ENCODE results near the gene JOSD1. TPM values are rescaled to one million over a fixed set of nuclear protein-coding genes. Genes with fewer than 3 reads are reported as not detected.

The JOSD1 gene
- total and polyA plus RNA-seq, 7 experiments from 2014 or later: 7.4 to 175 (median 65.7) TPM

- intact Hi-C loops (cut with micrococcal nuclease): no loop called here
- no peaks in the 10 kb centered on the region for H3K9me3 ChIP-seq (ENCODE audit: control insufficient read depth in 2 of 3, low read length in 3 of 3)
- peaks cover 0 to 56% (median 30%) of the 10 kb centered on the region in 5 donors for H3K36me3 Mint-ChIP-seq
- H3K4me1 ChIP-seq (ENCODE audit: control insufficient read depth in 2 of 2, insufficient read depth in 2 of 2, low read length in 2 of 2): peaks cover 29 to 44% of the 10 kb centered on the region in 2 donors
- peak overlapping the region; percentile 58 for H3K27ac ChIP-seq (ENCODE audit: low read depth, low read length)
- peaks cover 74 to 100% (median 83%) of the 10 kb centered on the region in 3 experiments for H3K36me3 ChIP-seq (ENCODE audit: control insufficient read depth in 2 of 3, insufficient read depth in 3 of 3, low read length in 3 of 3)
- DNase-seq (no peak), ATAC-seq (no peak)
- H3K4me3 Mint-ChIP-seq: peak overlapping the region in 2 of 10 donors; percentile 17 to 26
- H3K27me3 ChIP-seq (ENCODE audit: control insufficient read depth in 2 of 2, insufficient read depth in 2 of 2, low read length in 2 of 2): no peaks in the 10 kb centered on the region
- POLR2A ChIA-PET: interaction anchor here (1.1 to 33.7 kb wide), 5 partner anchors 0 to 33 kb away, joined by 3 to 1007 read pairs (median 4); partner anchors contain the start of gene SUN2
- no peaks in the 10 kb centered on the region for H3K9me3 Mint-ChIP-seq
- CTCF ChIA-PET: no interaction called here
- H3K27me3 Mint-ChIP-seq: no peaks in the 10 kb centered on the region
- H3K27ac Mint-ChIP-seq: peak overlapping the region in 7 of 9 donors; percentile 41 to 86 (median 68)
- H3K4me3 ChIP-seq (ENCODE audit: low read length): no peak overlapping the region
- peaks cover 25 to 66% (median 39%) of the 10 kb centered on the region in 7 donors for H3K4me1 Mint-ChIP-seq
These were observed 38.7 kb upstream of the JOSD1 start for GRCh38 chr22:38739300-38740055.

DNA sequence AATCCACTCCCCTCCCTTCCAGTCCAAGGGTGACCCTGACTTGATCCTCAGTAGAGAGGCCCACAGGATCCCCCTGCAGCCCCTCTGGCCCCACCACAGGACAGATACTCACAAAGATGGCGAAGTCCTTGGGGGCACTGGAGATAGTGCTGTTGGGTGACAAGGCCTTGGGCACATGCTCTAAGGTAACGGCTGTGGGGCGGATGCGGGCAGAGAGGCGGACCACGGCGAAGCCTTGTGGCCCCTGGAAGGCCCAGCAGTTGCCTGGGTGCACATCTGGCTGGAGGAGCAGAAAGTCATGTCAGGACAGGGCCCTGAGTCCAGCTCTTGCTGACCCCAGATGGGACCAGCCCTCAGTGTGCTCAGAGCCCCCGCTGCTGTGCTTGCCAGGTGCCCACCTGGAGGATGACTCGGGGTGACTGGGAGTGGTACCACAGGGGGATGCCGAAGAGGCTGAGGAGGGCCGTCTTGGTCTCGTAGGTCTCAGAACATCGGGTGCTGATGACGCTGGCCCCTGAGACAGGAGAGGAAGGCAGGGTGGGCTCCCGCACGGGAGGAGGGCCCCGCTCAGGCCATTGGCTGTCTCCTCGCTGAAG lies 37.8 kb upstream of the JOSD1 start:
- H3K9me3 Mint-ChIP-seq: no peaks in the 10 kb centered on the region
- no peaks in the 10 kb centered on the region for H3K27me3 Mint-ChIP-seq
- peaks cover 0 to 55% (median 28%) of the 10 kb centered on the region in 5 donors for H3K36me3 Mint-ChIP-seq
- CTCF ChIA-PET: no interaction called here
- no peak overlapping the region for H3K4me3 ChIP-seq (ENCODE audit: low read length)
- H3K9me3 ChIP-seq (ENCODE audit: control insufficient read depth in 2 of 3, low read length in 3 of 3): no peaks in the 10 kb centered on the region
- DNase-seq: no peak
- peak overlapping the region; percentile 36 to 89 (median 85) for H3K27ac Mint-ChIP-seq
- peaks cover 71 to 100% (median 75%) of the 10 kb centered on the region in 3 experiments for H3K36me3 ChIP-seq (ENCODE audit: control insufficient read depth in 2 of 3, insufficient read depth in 3 of 3, low read length in 3 of 3)
- POLR2A ChIA-PET: interaction anchor here (1.1 to 31.4 kb wide), 3 partner anchors 9 to 18 kb away, joined by 3 to 1007 read pairs (median 51); partner anchors contain the start of gene SUN2
- H3K27me3 ChIP-seq (ENCODE audit: control insufficient read depth in 2 of 2, insufficient read depth in 2 of 2, low read length in 2 of 2): no peaks in the 10 kb centered on the region
- peaks cover 29 to 44% of the 10 kb centered on the region in 2 donors for H3K4me1 ChIP-seq (ENCODE audit: control insufficient read depth in 2 of 2, insufficient read depth in 2 of 2, low read length in 2 of 2)
- H3K27ac ChIP-seq (ENCODE audit: low read depth, low read length): peak overlapping the region; percentile 58
- peaks cover 25 to 71% (median 46%) of the 10 kb centered on the region in 7 donors for H3K4me1 Mint-ChIP-seq
- peak overlapping the region in 1 of 10 donors; percentile 38 for H3K4me3 Mint-ChIP-seq
- no peak for ATAC-seq
- intact Hi-C loops (cut with micrococcal nuclease): no loop called here

GRCh38 chr22:38737302-38738060 lies 36.7 kb upstream of the JOSD1 start:
- ATAC-seq (no peak), DNase-seq (no peak)
- Mint-ChIP-seq H3K4me3 (peak overlapping the region in 6 of 10 donors; percentile 4 to 59 (median 31)), H3K27ac (peak overlapping the region; percentile 67 to 97 (median 88)), H3K27me3 (no peaks in the 10 kb centered on the region), H3K4me1 (peaks cover 28 to 76% (median 53%) of the 10 kb centered on the region in 7 donors), H3K9me3 (no peaks in the 10 kb centered on the region), H3K36me3 (peaks cover 0 to 48% (median 25%) of the 10 kb centered on the region in 5 donors)
- Histone ChIP-seq H3K4me1 (ENCODE audit: control insufficient read depth in 2 of 2, insufficient read depth in 2 of 2, low read length in 2 of 2) (peaks cover 34 to 46% of the 10 kb centered on the region in 2 donors), H3K36me3 (ENCODE audit: control insufficient read depth in 2 of 3, insufficient read depth in 3 of 3, low read length in 3 of 3) (peaks cover 61 to 92% (median 64%) of the 10 kb centered on the region in 3 experiments), H3K27me3 (ENCODE audit: control insufficient read depth in 2 of 2, insufficient read depth in 2 of 2, low read length in 2 of 2) (no peaks in the 10 kb centered on the region), H3K4me3 (ENCODE audit: low read length) (no peak overlapping the region), H3K27ac (ENCODE audit: low read depth, low read length) (peak overlapping the region; percentile 58), H3K9me3 (ENCODE audit: control insufficient read depth in 2 of 3, low read length in 3 of 3) (no peaks in the 10 kb centered on the region)
- intact Hi-C loops (cut with micrococcal nuclease): no loop called here
- POLR2A ChIA-PET: interaction anchor here (0.6 to 31.4 kb wide), 3 partner anchors 13 to 36 kb away, joined by 3 to 1007 read pairs (median 51); partner anchors contain the start of gene SUN2
- CTCF ChIA-PET: interaction anchor here (0.7 to 2.3 kb wide), 3 partner anchors 11 to 21 kb away, joined by 3 to 6 read pairs (median 4); no protein-coding TSS in a partner anchor

GRCh38 chr22:38736257-38736570 lies 35.5 kb upstream of the JOSD1 start:
- Histone ChIP-seq H3K9me3 (ENCODE audit: control insufficient read depth in 2 of 3, low read length in 3 of 3) (no peaks in the 10 kb centered on the region), H3K27ac (ENCODE audit: low read depth, low read length) (peak overlapping the region; percentile 49), H3K4me1 (ENCODE audit: control insufficient read depth in 2 of 2, insufficient read depth in 2 of 2, low read length in 2 of 2) (peaks cover 34 to 39% of the 10 kb centered on the region in 2 donors), H3K27me3 (ENCODE audit: control insufficient read depth in 2 of 2, insufficient read depth in 2 of 2, low read length in 2 of 2) (no peaks in the 10 kb centered on the region), H3K36me3 (ENCODE audit: control insufficient read depth in 2 of 3, insufficient read depth in 3 of 3, low read length in 3 of 3) (peaks cover 50 to 88% (median 52%) of the 10 kb centered on the region in 3 experiments), H3K4me3 (ENCODE audit: low read length) (no peak overlapping the region)
- CTCF ChIA-PET: interaction anchor here (0.9 to 2.3 kb wide), 4 partner anchors 11 to 32 kb away, joined by 3 to 6 read pairs (median 4); no protein-coding TSS in a partner anchor
- Mint-ChIP-seq H3K27me3 (no peaks in the 10 kb centered on the region), H3K4me3 (no peak overlapping the region), H3K4me1 (peaks cover 25 to 74% (median 54%) of the 10 kb centered on the region in 7 donors), H3K36me3 (peaks cover 0 to 38% (median 24%) of the 10 kb centered on the region in 5 donors), H3K27ac (peak overlapping the region; percentile 65 to 88 (median 80)), H3K9me3 (no peaks in the 10 kb centered on the region)
- POLR2A ChIA-PET: interaction anchor here (1.3 to 31.4 kb wide), 5 partner anchors 12 to 133 kb away, joined by 3 to 1007 read pairs (median 35); partner anchors contain the start of genes GTPBP1, NPTXR and SUN2
- ATAC-seq (no peak), DNase-seq (no peak)
- intact Hi-C loops (cut with micrococcal nuclease): no loop called here

DNA sequence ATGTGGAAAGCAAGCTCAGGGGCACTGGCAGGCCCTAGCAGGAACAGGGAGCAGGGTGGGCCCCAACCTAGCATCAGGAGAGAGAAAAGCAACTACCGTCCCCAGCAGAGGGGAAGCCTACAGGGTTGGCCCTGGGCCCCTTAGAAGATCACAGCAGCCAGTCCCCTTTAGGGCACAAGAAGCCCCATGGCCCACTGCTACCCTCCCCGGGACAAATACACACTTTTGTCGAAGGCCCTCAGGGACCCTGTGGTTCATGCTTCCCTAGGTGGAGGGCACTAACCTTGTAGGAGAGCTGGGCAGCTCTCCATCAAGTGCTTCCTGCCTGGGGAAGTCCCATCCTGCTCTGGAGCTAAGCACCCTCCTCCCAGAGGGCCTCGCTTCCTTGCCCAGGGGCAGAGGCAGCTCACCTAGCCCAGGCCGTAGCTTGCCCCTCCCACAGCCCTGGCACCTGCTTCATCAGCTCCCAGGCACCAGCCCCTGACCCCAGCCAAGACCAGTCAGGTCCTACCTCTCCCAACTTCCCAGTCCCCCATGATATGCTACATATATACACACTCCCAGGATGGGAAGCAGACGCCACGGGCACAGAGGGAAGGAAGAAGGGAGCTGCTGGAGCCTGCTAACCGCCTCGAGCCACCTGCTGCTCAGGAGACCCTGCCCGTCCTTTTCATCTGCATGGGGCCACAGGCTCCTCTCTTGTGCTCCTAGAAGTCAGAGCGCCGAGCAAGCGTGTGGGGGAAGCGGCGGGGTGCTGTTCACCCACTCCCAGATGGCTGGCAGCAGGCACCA lies 34.9 kb upstream of the JOSD1 start:
- Histone ChIP-seq H3K4me1 (ENCODE audit: control insufficient read depth in 2 of 2, insufficient read depth in 2 of 2, low read length in 2 of 2) (peaks cover 34% of the 10 kb centered on the region in 2 donors), H3K4me3 (ENCODE audit: low read length) (no peak overlapping the region), H3K9me3 (ENCODE audit: control insufficient read depth in 2 of 3, low read length in 3 of 3) (no peaks in the 10 kb centered on the region), H3K36me3 (ENCODE audit: control insufficient read depth in 2 of 3, insufficient read depth in 3 of 3, low read length in 3 of 3) (peaks cover 50 to 87% (median 50%) of the 10 kb centered on the region in 3 experiments), H3K27ac (ENCODE audit: low read depth, low read length) (peak overlapping the region; percentile 49), H3K27me3 (ENCODE audit: control insufficient read depth in 2 of 2, insufficient read depth in 2 of 2, low read length in 2 of 2) (no peaks in the 10 kb centered on the region)
- no peak for DNase-seq
- Mint-ChIP-seq H3K27ac (peak overlapping the region; percentile 76 to 91 (median 87)), H3K4me3 (no peak overlapping the region), H3K36me3 (peaks cover 0 to 37% (median 22%) of the 10 kb centered on the region in 5 donors), H3K4me1 (peaks cover 25 to 70% (median 57%) of the 10 kb centered on the region in 7 donors), H3K9me3 (peaks cover 0 to 2% (median 0%) of the 10 kb centered on the region in 11 donors), H3K27me3 (no peaks in the 10 kb centered on the region)
- intact Hi-C loops (cut with micrococcal nuclease): loop anchor here (2.0 kb wide), 2 partner anchors 15 to 107 kb away; no protein-coding TSS in a partner anchor
- peak; percentile 26 for ATAC-seq
- ChIA-PET POLR2A (interaction anchor here (0.5 to 31.4 kb wide), 8 partner anchors 12 to 1967 kb away, joined by 3 to 1007 read pairs (median 18); partner anchors contain the start of genes GTPBP1, NPTXR and SUN2), CTCF (interaction anchor here (0.6 to 2.3 kb wide), 8 partner anchors 12 to 34 kb away, joined by 3 to 6 read pairs (median 4); no protein-coding TSS in a partner anchor)

All from naive thymus-derived CD4-positive, alpha-beta T cell (primary cell).